H1 (cell line): Measurements from ENCODE around the gene UBE3C. TPM values are rescaled to one million over a fixed set of nuclear protein-coding genes. Genes with fewer than 3 reads are reported as not detected.
A peak's percentile ranks its signal among the peaks of the same experiment; 100 is the strongest.

Experiments used
- CTCF ChIA-PET: fragments of 300-600 bp; sonication (Branson Sonifier 250); formaldehyde crosslinking; loops from one replicate; lab custom pipeline; 2021; ENCODE audit not compliant: partially characterized antibody; lab: Charles Lee
- POLR2A ChIA-PET: fragments of 300-600 bp; sonication (Branson Sonifier 250); formaldehyde crosslinking; loops from one replicate; lab custom pipeline; 2021; ENCODE audit warnings: inconsistent platforms; ENCODE audit not compliant: partially characterized antibody; lab: Charles Lee
- DNase-seq, 2 experiments: peaks; one replicate each; pipeline versions ENCODE4 v3.0.0 to v3.0.0-alpha.2; 2010 to 2022; ENCODE audit warnings: low spot score in 2 of 2, low read depth in 1 of 2, mixed read lengths in 1 of 2
- FAIRE-seq: peaks from 2 replicates; lab custom pipeline; 2011; peaks lifted over from hg19 to GRCh38; lab: Jason Lieb, UNC
- H2AFZ ChIP-seq: 2 replicates; pipeline ENCODE4 v1.8.1; 2012; ENCODE audit warnings: low read length, inconsistent platforms
- H2AK5ac ChIP-seq: 2 replicates; pipeline ENCODE4 v1.6.1; 2013; ENCODE audit warnings: low read depth, low read length
- H2BK120ac ChIP-seq: replicated peaks from 2 replicates; pipeline ENCODE3; 2013; ENCODE audit warnings: low read depth, low read length, inconsistent platforms
- H2BK12ac ChIP-seq: 2 replicates; pipeline ENCODE4 v1.6.1; 2013; ENCODE audit warnings: low read depth, low read length
- H2BK15ac ChIP-seq: 2 replicates; pipeline ENCODE4 v1.6.1; 2013; ENCODE audit warnings: low read length
- H2BK20ac ChIP-seq: 2 replicates; pipeline ENCODE4 v1.6.1; 2013; ENCODE audit warnings: low read length
- H2BK5ac ChIP-seq: 2 replicates; pipeline ENCODE4 v1.6.1; 2013; ENCODE audit warnings: low read depth, low read length
- H3K14ac ChIP-seq: 2 replicates; pipeline ENCODE4 v1.6.1; 2013; ENCODE audit warnings: inconsistent platforms; ENCODE audit not compliant: insufficient read length
- H3K18ac ChIP-seq: 2 replicates; pipeline ENCODE4 v1.6.1; 2013; ENCODE audit warnings: low read length; ENCODE audit errors: extremely low read depth
- H3K23ac ChIP-seq: 2 replicates; pipeline ENCODE4 v1.6.1; 2013; ENCODE audit warnings: inconsistent platforms; ENCODE audit not compliant: insufficient read length
- H3K23me2 ChIP-seq: 2 replicates; pipeline ENCODE4 v1.6.1; 2013; ENCODE audit warnings: low read depth, low read length
- H3K27ac ChIP-seq: 2 replicates; pipeline ENCODE4 v1.6.1; 2011; ENCODE audit warnings: low read depth, low read length, inconsistent platforms
- H3K27me3 ChIP-seq, 4 experiments: replicated peaks in 1 of 4; 1 replicate in 1 of 4; 2 replicates in 3 of 4; pipeline versions ENCODE4 v1.6.1 to v1.8.1; 2011 to 2013; ENCODE audit warnings: low read length in 3 of 4, mild to moderate bottlenecking in 3 of 4, inconsistent platforms in 2 of 4, mixed read lengths in 2 of 4, moderate library complexity in 1 of 4; ENCODE audit not compliant: control insufficient read depth in 3 of 4, insufficient read depth in 3 of 4; ENCODE audit errors: extremely low read depth in 1 of 4
- H3K36me3 ChIP-seq, 4 experiments: 2 replicates each; pipeline versions ENCODE4 v1.6.1 to v1.8.1; 2011 to 2013; ENCODE audit warnings: mild to moderate bottlenecking in 4 of 4, low read length in 3 of 4, moderate library complexity in 2 of 4, control low read depth in 1 of 4, inconsistent platforms in 1 of 4; ENCODE audit not compliant: insufficient read depth in 4 of 4, control insufficient read depth in 2 of 4
- H3K4ac ChIP-seq: replicated peaks from 2 replicates; pipeline ENCODE3; 2013; ENCODE audit warnings: low read length, low read depth, mixed read lengths, inconsistent platforms; ENCODE audit not compliant: insufficient read length
- H3K4me1 ChIP-seq, 4 experiments: replicated peaks in 1 of 4; 1 replicate in 1 of 4; 2 replicates in 3 of 4; pipeline versions ENCODE4 v1.6.1 to v1.8.1; 2011 to 2013; ENCODE audit warnings: low read length in 3 of 4, inconsistent platforms in 2 of 4, mixed read lengths in 1 of 4; ENCODE audit not compliant: insufficient read depth in 4 of 4, control insufficient read depth in 3 of 4
- H3K4me2 ChIP-seq, 2 experiments: 2 replicates each; pipeline versions ENCODE4 v1.6.1 to v1.8.1; 2011 to 2013; ENCODE audit warnings: low read depth in 2 of 2, low read length in 2 of 2, control low read depth in 1 of 2, inconsistent platforms in 1 of 2, mild to moderate bottlenecking in 1 of 2; ENCODE audit not compliant: insufficient read depth in 1 of 2
- H3K4me3 ChIP-seq, 4 experiments: fragments of 200-600, 300-600 bp in 1 of 4; sonication (generic), shearing (Covaris generic), sonication (Bioruptor Twin) in 1 of 4; 2 replicates each; pipeline versions ENCODE4 v1.5.1 to v1.8.1; 2011 to 2016; ENCODE audit warnings: low read length in 4 of 4, low read depth in 3 of 4, control low read depth in 2 of 4, inconsistent platforms in 2 of 4, mild to moderate bottlenecking in 2 of 4, mixed read lengths in 1 of 4, moderate library complexity in 1 of 4; ENCODE audit not compliant: insufficient read depth in 2 of 4; ENCODE audit errors: extremely low read depth in 1 of 4
- H3K56ac ChIP-seq: replicated peaks from 2 replicates; pipeline ENCODE3; 2013; ENCODE audit warnings: low read depth, mild to moderate bottlenecking, mixed read lengths, low read length, inconsistent platforms; ENCODE audit not compliant: insufficient read length
- H3K79me1 ChIP-seq: 2 replicates; pipeline ENCODE4 v1.6.1; 2013; ENCODE audit warnings: low read depth, low read length, control low read depth
- H3K79me2 ChIP-seq, 2 experiments: 2 replicates each; pipeline versions ENCODE4 v1.6.1 to v1.8.1; 2012 to 2013; ENCODE audit warnings: low read length in 2 of 2, mild to moderate bottlenecking in 2 of 2, inconsistent platforms in 1 of 2; ENCODE audit not compliant: insufficient read depth in 2 of 2, control insufficient read depth in 1 of 2
- H3K9ac ChIP-seq, 4 experiments: replicated peaks in 1 of 4; 1 replicate in 1 of 4; 2 replicates in 3 of 4; pipeline versions ENCODE4 v1.6.1 to v1.8.1; 2011 to 2013; ENCODE audit warnings: low read depth in 3 of 4, low read length in 3 of 4, control low read depth in 2 of 4, mild to moderate bottlenecking in 2 of 4, moderate library complexity in 2 of 4, inconsistent platforms in 1 of 4; ENCODE audit errors: extremely low read depth in 1 of 4
- H3K9me3 ChIP-seq, 2 experiments: 2 replicates each; pipeline versions ENCODE4 v1.6.1 to v1.8.1; 2012 to 2013; ENCODE audit warnings: mild to moderate bottlenecking in 2 of 2, moderate library complexity in 2 of 2, control low read depth in 1 of 2, inconsistent platforms in 1 of 2, low read depth in 1 of 2, low read length in 1 of 2, mixed read lengths in 1 of 2; ENCODE audit not compliant: insufficient read depth in 2 of 2
- H4K20me1 ChIP-seq, 2 experiments: replicated peaks in 1 of 2; 2 replicates each; pipeline versions ENCODE3 to v1.8.1; 2011 to 2013; ENCODE audit warnings: inconsistent platforms in 2 of 2, low read length in 2 of 2, mild to moderate bottlenecking in 1 of 2; ENCODE audit not compliant: insufficient read depth in 2 of 2, control insufficient read depth in 1 of 2
- H4K5ac ChIP-seq: 2 replicates; pipeline ENCODE4 v1.6.1; 2013; ENCODE audit warnings: low read length, low read depth, mixed read lengths, inconsistent platforms; ENCODE audit not compliant: insufficient read length
- H4K8ac ChIP-seq: 2 replicates; pipeline ENCODE4 v1.8.0; 2013; ENCODE audit warnings: mild to moderate bottlenecking, moderate library complexity, low read length, inconsistent platforms; ENCODE audit not compliant: insufficient read depth; ENCODE audit errors: extremely low read depth
- H4K91ac ChIP-seq: replicated peaks from 2 replicates; pipeline ENCODE3; 2013; ENCODE audit warnings: low read length, mixed read lengths, inconsistent platforms; ENCODE audit not compliant: insufficient read length
- SUZ12 ChIP-seq: fragments of 200-600 bp; sonication (generic); IDR thresholded peaks from 2 replicates; pipeline ENCODE4 v1.6.1; 2012; ENCODE audit warnings: mild to moderate bottlenecking, inconsistent platforms, low read length, moderate library complexity, mixed read lengths
- TAF7 ChIP-seq: optimal IDR thresholded peaks from 2 replicates; pipeline ENCODE3; 2011; ENCODE audit warnings: low read depth, mild to moderate bottlenecking, inconsistent platforms, low read length, moderate library complexity, borderline replicate concordance
- WGBS, 2 experiments: shearing (Covaris generic) in 1 of 2; methylation state at CpG; one replicate each; pipeline versions ENCODE4 v1.1.6 to v1.1.7; 2013 to 2015; ENCODE audit warnings: low lambda C conversion rate in 2 of 2, mixed read lengths in 2 of 2, inconsistent platforms in 1 of 2, low coverage in 1 of 2, missing lambda C conversion rate in 1 of 2; ENCODE audit not compliant: insufficient replicate concordance in 2 of 2, insufficient coverage in 1 of 2, insufficient read length in 1 of 2; ENCODE audit errors: extremely low coverage in 1 of 2, missing lambda C conversion rate in 1 of 2; 5-methylcytosine and 5-hydroxymethylcytosine counted together
- polyA plus RNA-seq, 7 experiments: library from polyadenylated mRNA; depleted of rRNA in 3 of 7; stranded (reverse) in 5 of 7; unstranded in 2 of 7; fragments of >200 nt in 5 of 7; fragments of 200-250 nt in 2 of 7; gene quantifications; 1 replicate in 5 of 7; 2 replicates in 1 of 7; 4 replicates in 1 of 7; pipeline versions ENCODE4 v1.2.1 to v1.2.3, GENCODE V29; 2011 to 2013; ENCODE audit warnings: missing spikeins in 2 of 7, mixed read lengths in 2 of 7
- total RNA-seq: library from RNA; stranded (reverse); fragmentation: NEBNext Ultra II Directional; extraction: Animal tissue kit (Norgen Biotek cat#: 25700); gene quantifications from 2 replicates; pipeline ENCODE4 v1.2.1, GENCODE V29; 2021

The UBE3C gene
- total and polyA plus RNA-seq, 2 of the 8 experiments (the other 6 are each of a cell fraction or from before 2014, with no cell fraction given), result 32.0 to 54.1 TPM

- WGBS, 2 experiments, result 77% methylated on average over 5 of the region's 5 CpGs; no CpG with 5 or more reads in 1 of the 2 experiments
- Histone ChIP-seq H4K91ac (no peak overlapping the region), H3K14ac (no peak overlapping the region), H3K4ac (no peak overlapping the region), H3K4me3 (no peak overlapping the region), H3K79me1 (no peaks in the 10 kb centered on the region), H2BK12ac (no peak overlapping the region), H3K79me2 (no peaks in the 10 kb centered on the region), H3K4me1 (no peaks in the 10 kb centered on the region), H2AK5ac (no peak overlapping the region), H2AFZ (no peak overlapping the region), H3K9ac (no peak overlapping the region), H2BK20ac (no peak overlapping the region), H4K20me1 (no peaks in the 10 kb centered on the region), H3K36me3 (no peaks in the 10 kb centered on the region), H3K23ac (no peak overlapping the region), H3K18ac (no peak overlapping the region), H3K23me2 (no peaks in the 10 kb centered on the region), H3K27me3 (no peaks in the 10 kb centered on the region), H4K5ac (no peak overlapping the region), H2BK120ac (no peak overlapping the region), H3K56ac (no peak overlapping the region), H3K27ac (no peak overlapping the region; the same call in 1 of the 2 replicates), H3K4me2 (no peak overlapping the region), H4K8ac (no peak overlapping the region), H2BK5ac (no peak overlapping the region), H2BK15ac (no peak overlapping the region), H3K9me3 (no peaks in the 10 kb centered on the region)
- CTCF ChIA-PET, result no interaction called here
- DNase-seq, result no peak
- TF ChIP-seq SUZ12, result 0 out of 2 replicates have a peak, but pooled peaks have one; percentile 20
- no peak for TF ChIP-seq TAF7
- no peak for FAIRE-seq
- POLR2A ChIA-PET, result interaction anchor here (1.5 kb wide), 1 partner anchor 12 kb away, joined by 4 read pairs; no protein-coding TSS in a partner anchor
Observed at GRCh38 chr7:157132796-157133195, 5.9 kb upstream of the UBE3C start.
